Fibroblast of pulmonary artery (primary cell): ENCODE data around the gene GREB1.

Source experiments
- DNase-seq: peaks from one replicate; pipeline ENCODE4 v3.0.0-alpha.2; 2010; ENCODE audit warnings: low read depth
- H3K4me3 ChIP-seq: replicated peaks from 2 replicates; pipeline ENCODE4 v1.5.1; 2011; ENCODE audit warnings: low read depth, mild to moderate bottlenecking, control low read depth, low read length, moderate library complexity
- CTCF ChIP-seq: IDR thresholded peaks from 2 replicates; pipeline ENCODE4 v1.5.1; 2011; ENCODE audit warnings: mild to moderate bottlenecking, control low read depth, low read length, inconsistent platforms; ENCODE audit errors: missing control alignments

Gene GREB1

DNA sequence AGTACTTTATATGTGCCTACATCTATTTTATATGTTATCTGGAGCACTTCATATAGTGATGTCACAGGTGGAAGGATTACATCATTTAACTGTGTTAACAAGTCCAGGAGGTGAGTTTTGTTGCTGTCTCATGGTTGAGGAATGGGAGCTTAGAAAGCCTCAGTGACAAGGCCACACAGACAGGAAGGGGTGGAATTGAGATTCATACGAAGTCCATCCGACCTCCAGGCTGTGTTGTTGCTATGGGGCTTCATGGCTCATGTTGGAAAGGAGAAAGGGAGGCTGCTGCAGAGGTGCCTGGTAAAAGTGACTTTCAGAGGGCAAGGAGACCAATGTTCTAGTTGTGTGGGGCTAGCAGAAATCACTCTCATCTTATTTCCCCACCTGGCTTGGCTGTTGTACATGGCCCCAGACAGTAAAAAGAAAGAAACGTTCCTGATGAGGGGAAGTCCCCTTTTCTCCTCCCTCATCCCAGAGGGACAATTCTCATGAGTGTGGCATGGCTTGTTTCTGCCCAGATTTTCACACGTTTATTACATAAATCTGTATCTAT lies 31.0 kb upstream of the GREB1 start:
- H3K4me3 ChIP-seq, result no peak overlapping the region
- no peak for TF ChIP-seq CTCF
- DNase-seq, result no peak

- DNase-seq, result no peak
- no peak overlapping the region for H3K4me3 ChIP-seq
- no peak for TF ChIP-seq CTCF
These were observed 30.4 kb upstream of the GREB1 start for GRCh38 chr2:11503354-11503927.

DNA sequence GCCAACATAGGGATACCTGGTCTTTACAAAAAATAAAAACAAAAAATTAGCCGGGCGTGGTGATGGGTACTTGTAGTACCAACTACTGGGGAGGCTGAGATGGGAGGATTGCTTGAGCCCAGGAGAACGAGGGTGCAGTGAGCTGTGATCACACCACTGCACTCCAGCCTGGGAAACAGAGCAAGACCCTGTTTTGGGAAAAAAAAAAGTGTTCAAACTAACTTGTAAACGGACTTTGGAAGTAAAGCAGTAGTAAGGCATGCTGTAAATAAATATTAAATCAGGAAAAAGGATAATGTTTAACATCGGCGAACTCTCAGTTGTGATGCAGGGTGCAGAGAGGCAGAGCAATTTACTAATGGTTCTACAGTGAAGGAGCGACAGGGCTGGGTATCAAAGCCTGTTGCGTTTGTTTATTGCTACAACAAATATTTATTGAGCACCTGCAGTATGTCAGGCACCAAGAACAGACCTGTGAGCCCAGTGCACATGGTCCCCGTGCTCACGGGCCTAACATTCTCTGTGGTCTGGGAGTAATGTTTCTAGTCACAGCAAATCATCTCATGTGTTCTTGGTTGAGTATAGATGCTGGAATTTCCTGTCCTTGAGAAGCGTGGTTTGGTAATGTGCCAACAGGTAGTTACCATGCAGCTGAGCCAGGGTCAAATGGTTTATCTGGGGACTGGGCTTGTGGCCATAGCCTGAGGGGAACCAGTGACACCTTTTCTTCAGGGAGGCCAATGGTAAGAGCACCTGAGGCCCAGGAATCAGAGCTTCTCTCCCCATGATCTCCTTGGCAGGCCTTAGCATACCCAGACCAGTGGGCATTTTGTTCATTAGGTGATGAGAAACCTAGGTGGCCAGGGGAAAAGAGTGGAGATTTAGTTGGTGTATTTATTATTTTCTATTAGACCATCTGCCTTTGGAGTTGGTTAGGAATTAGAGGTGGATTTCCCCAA lies 27.9 kb upstream of the GREB1 start:
- no peak overlapping the region for H3K4me3 ChIP-seq
- DNase-seq, result no peak
- no peak for TF ChIP-seq CTCF

DNA sequence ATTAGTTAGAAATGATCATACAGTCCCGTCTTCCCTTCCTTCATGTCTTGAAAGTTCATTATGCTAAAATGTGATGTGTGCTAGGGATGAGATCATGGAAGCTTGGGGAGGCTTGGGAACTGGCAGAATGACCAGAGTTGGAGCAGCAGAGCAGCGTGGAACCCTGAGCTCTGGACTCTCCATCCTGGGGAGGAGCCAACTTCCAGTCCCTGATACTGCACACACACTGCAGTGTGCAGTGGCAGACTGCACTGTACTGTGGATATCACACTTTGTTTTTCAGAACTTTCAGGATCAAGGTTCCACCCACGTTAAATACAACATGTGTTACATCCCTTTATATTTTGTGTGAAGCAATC lies 27.3 kb upstream of the GREB1 start:
- DNase-seq, result no peak
- no peak overlapping the region for H3K4me3 ChIP-seq
- TF ChIP-seq CTCF, result no peak

- H3K4me3 ChIP-seq, result no peak overlapping the region
- DNase-seq, result no peak
- TF ChIP-seq CTCF, result no peak
These were observed 26.3 kb upstream of the GREB1 start for GRCh38 chr2:11507517-11507916.

- TF ChIP-seq CTCF, result no peak
- H3K4me3 ChIP-seq, result no peak overlapping the region
- no peak for DNase-seq
These were observed 25.6 kb upstream of the GREB1 start for GRCh38 chr2:11508279-11508678.
